Ovary (tissue), 9 donors: Measurements from ENCODE around the gene PPP4R3B. TPM values are rescaled to one million over a fixed set of nuclear protein-coding genes. Genes with fewer than 3 reads are reported as not detected.

Experiments
- DNase-seq, 5 donors: peaks; one replicate each; pipeline ENCODE4 v3.0.0-alpha.2; 2019 to 2020
- H3K27ac ChIP-seq, 2 donors: fragments of 200-600 bp; one replicate each; pipeline versions ENCODE4 v1.5.1 to v1.8.0; 2019 to 2022
- H3K27me3 ChIP-seq: fragments of 200-600 bp; one replicate; pipeline ENCODE4 v1.8.0; 2022
- H3K36me3 ChIP-seq: fragments of 200-600 bp; sonication (generic); one replicate; pipeline ENCODE4 v1.5.1; 2019
- H3K4me1 ChIP-seq: one replicate; pipeline ENCODE4 v1.8.1; 2013; ENCODE audit warnings: mild to moderate bottlenecking, moderate library complexity; ENCODE audit not compliant: insufficient read depth
- H3K4me3 ChIP-seq: fragments of 200-600 bp; sonication (generic); one replicate; pipeline ENCODE4 v1.5.1; 2017
- H3K9me3 ChIP-seq, 2 donors: fragments of 200-600 bp in 1 of 2; sonication (generic) in 1 of 2; one replicate each; pipeline versions ENCODE4 v1.5.1 to v1.8.1; 2013 to 2019; ENCODE audit warnings: mild to moderate bottlenecking in 1 of 2, moderate library complexity in 1 of 2
- CTCF ChIP-seq, 3 donors: fragments of 450-650 bp in 2 of 3; fragments of 200-600 bp in 1 of 3; IDR thresholded peaks; one replicate each; pipeline versions ENCODE4 v1.5.1 to v1.8.0; 2016 to 2022; ENCODE audit warnings: antibody characterized with exemption in 3 of 3, mild to moderate bottlenecking in 1 of 3
- EP300 ChIP-seq: sonication (generic); formaldehyde crosslinking; IDR thresholded peaks from one replicate; pipeline ENCODE4 v1.6.1; 2017; ENCODE audit warnings: antibody characterized with exemption
- POLR2A ChIP-seq: fragments of 450-650 bp; IDR thresholded peaks from one replicate; pipeline ENCODE4 v1.6.1; 2017; ENCODE audit warnings: antibody characterized with exemption, mild to moderate bottlenecking, moderate library complexity
- WGBS, 3 donors: extraction: QIAGEN DNeasy Blood & Tissue Kit in 1 of 3; methylation state at CpG; one replicate each; pipeline versions ENCODE4 v1.1.5 to v1.1.7; 2013 to 2017; 5-methylcytosine and 5-hydroxymethylcytosine counted together
- intact Hi-C, 4 donors: fragments of 100-400 bp; cut with DNase I; formaldehyde crosslinking; loops; one replicate each; pipeline versions ENCODE4 v1.11.0 to v1.15.1; 2022 to 2023
- polyA plus RNA-seq, 2 donors: library from polyadenylated mRNA; stranded (reverse); fragments of 200-250 nt in 1 of 2; fragments of 350-450 nt in 1 of 2; fragmentation: Illumina TruSeq in 1 of 2; extraction: RNeasy Lipid Tissue Mini Kit (QIAGEN cat#74804) in 1 of 2; gene quantifications; one replicate each; pipeline ENCODE4 v1.2.3, GENCODE V29; 2013 to 2014
- total RNA-seq, 7 donors: library from RNA; depleted of rRNA in 2 of 7; stranded (reverse); fragments of >200 nt in 2 of 7; fragmentation: NEBNext Ultra II Directional in 3 of 7; extraction: Animal tissue kit (Norgen Biotek cat#: 25700) in 3 of 7; gene quantifications; one replicate each; pipeline versions ENCODE4 v1.1.0 to v1.2.4, GENCODE V29; 2016 to 2023
- donor health status: DM: no; HTN: no; CAD: no; lungs with moderate emphysema.
- donor health status: DM: no; HTN: no; CAD: no.
- donor health status: Bipolar disorder and iron deficiency.
- donor health status: DM: yes; HTN: yes; CAD: no.
- donor health status: DM: no; HTN: no; CAD: no.
- donor health status: DM: yes; HTN: yes; CAD: no.

PPP4R3B gene
- total and polyA plus RNA-seq, 9 donors, result 27.4 to 66.6 (median 51.0) TPM

DNA sequence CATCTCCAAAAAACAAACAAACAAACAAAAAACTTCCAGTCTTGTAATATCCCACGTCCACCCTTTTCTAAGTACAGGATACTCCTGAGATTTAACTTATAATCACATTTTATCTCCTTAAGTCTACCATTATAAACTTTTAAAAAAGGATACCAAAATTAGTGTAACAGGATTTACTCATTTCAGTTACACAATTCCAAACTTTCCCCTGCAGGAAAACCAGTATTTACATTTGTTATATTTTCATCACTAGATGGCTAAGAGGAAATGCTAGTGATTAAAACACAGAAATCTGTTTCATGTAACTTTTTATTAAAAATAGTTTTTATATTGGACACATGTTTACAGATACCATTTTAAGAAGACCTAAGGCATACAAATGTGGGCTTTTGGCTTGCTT is 70.4 kb downstream of the PPP4R3B start:
- TF ChIP-seq EP300 (no peak), POLR2A (no peak), CTCF (IDR thresholded peaks at IDR 0.05) (no peak)
- WGBS, 3 donors, result 86 to 91% (median 87%) methylated on average over 1 of the region's 1 CpG
- H3K9me3 ChIP-seq, result no peaks in the 10 kb centered on the region
- intact Hi-C loops, result no loop called here
- no peak for DNase-seq
- H3K27me3 ChIP-seq, result no peaks in the 10 kb centered on the region
- no peaks in the 10 kb centered on the region for H3K36me3 ChIP-seq
- H3K4me3 ChIP-seq, result no peak overlapping the region
- no peaks in the 10 kb centered on the region for H3K4me1 ChIP-seq
- no peak overlapping the region for H3K27ac ChIP-seq

DNA sequence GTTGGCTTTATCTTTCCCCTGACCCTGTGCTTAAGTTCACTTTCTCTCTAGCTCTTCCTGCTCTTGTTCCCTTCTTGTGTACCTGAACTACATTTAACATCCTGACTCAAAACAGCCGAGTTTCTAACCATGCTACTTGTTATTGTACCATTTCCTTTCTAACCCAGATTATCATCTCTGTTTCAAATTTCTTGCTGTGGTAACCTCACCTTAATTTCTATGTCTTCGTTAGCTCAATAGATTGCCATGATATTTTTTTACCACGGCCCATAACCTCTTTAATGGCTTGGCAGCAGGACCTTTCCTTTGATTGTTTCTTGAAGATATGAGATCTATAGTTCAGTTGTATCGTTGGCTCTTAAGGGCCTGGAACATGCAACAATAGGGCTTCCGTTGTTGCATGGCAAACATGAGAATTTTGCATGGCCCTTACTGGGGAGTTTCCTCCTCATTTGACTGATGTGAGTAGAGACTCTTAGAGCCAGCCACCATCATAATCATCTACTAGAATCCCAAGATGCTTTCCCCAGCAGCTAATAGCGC is 86.8 kb downstream of the PPP4R3B start:
- H3K4me1 ChIP-seq, result no peaks in the 10 kb centered on the region
- no peaks in the 10 kb centered on the region for H3K27me3 ChIP-seq
- 91 to 96% (median 95%) methylated on average over 6 of the region's 6 CpGs for WGBS, 3 donors
- intact Hi-C loops, result no loop called here
- H3K36me3 ChIP-seq, result no peaks in the 10 kb centered on the region
- H3K9me3 ChIP-seq, result no peaks in the 10 kb centered on the region
- TF ChIP-seq CTCF (IDR thresholded peaks at IDR 0.05), result no peak
- no peak for TF ChIP-seq POLR2A
- no peak for TF ChIP-seq EP300
- no peak overlapping the region for H3K4me3 ChIP-seq
- H3K27ac ChIP-seq, result no peak overlapping the region
- no peak for DNase-seq

- no peaks in the 10 kb centered on the region for H3K9me3 ChIP-seq
- no peaks in the 10 kb centered on the region for H3K4me1 ChIP-seq
- WGBS, 3 donors, result 97 to 100% (median 98%) methylated on average over 1 of the region's 1 CpG
- TF ChIP-seq CTCF (IDR thresholded peaks at IDR 0.05) (no peak), EP300 (no peak), POLR2A (no peak)
- H3K27ac ChIP-seq, result no peak overlapping the region
- H3K36me3 ChIP-seq, result no peaks in the 10 kb centered on the region
- no peak for DNase-seq
- intact Hi-C loops, result no loop called here
- H3K27me3 ChIP-seq, result no peaks in the 10 kb centered on the region
- no peak overlapping the region for H3K4me3 ChIP-seq
These were observed 91.2 kb downstream of the PPP4R3B start for GRCh38 chr2:55526174-55526573.

DNA sequence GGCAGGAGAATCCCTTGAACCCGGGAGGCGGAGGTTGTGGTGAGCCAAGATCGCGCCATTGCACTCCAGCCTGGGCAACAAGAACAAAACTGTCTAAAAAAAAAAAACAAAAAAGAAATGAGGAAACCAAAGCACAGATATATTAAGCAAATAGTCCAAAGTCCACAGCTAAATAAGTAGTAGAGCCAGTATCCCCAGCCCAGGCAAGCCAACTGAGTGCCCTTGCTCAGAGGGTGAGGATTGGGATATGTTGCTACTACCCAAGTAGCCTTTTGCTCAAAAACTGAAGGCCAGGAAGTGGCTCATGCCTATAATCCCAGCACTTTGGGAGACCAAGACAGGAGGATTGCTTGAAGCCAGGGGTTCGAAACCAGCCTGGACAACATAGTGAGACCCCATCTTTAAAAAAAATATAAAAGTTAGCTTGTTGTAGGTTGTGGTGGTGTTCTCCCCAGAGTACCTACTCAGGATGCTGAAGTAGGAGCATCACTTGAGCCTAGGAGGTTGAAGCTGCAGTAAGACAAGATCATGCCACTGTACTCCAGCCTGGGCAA is 92.5 kb downstream of the PPP4R3B start:
- Histone ChIP-seq H3K27me3 (no peaks in the 10 kb centered on the region), H3K4me1 (no peaks in the 10 kb centered on the region), H3K9me3 (no peaks in the 10 kb centered on the region), H3K27ac (no peak overlapping the region), H3K36me3 (no peaks in the 10 kb centered on the region), H3K4me3 (no peak overlapping the region)
- intact Hi-C loops, result no loop called here
- 94 to 99% (median 98%) methylated on average over 5 of the region's 5 CpGs for WGBS, 3 donors
- no peak for TF ChIP-seq EP300
- no peak for TF ChIP-seq CTCF (IDR thresholded peaks at IDR 0.05)
- TF ChIP-seq POLR2A, result no peak
- no peak for DNase-seq
